ENCODE results near the gene PALD1. TPM values are rescaled to one million over a fixed set of nuclear protein-coding genes. Genes with fewer than 3 reads are reported as not detected.

The PALD1 gene
- total RNA-seq, 2 experiments from 2014 or later = 0.41 to 0.48 TPM

- H3K4me3 Mint-ChIP-seq = no peak overlapping the region
These were observed 15.2 kb downstream of the PALD1 start for GRCh38 chr10:70493660-70494234.

DNA sequence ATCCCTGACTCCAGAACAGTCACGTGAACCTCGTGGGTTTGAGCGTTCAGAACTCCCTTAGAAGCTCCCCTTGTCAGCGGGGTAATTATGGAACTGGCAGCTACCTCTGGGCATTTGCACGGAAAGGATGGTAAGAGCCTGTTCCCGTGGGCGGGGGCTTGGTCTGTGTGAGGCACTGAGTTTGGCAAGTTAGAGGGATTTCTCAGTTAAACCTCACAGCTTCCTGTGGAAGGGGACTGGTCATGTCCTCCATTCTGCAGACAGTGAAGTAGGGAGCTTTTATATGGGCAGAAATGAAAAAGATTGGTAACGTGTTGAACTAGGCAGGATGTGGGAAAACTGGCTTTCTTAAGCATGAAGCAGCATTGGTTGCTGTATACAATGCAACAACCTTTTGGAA lies 16.0 kb downstream of the PALD1 start:
- peaks cover 16% of the 10 kb centered on the region for H3K4me1 Mint-ChIP-seq (ENCODE audit: low read depth)
- H3K36me3 Mint-ChIP-seq = no peaks in the 10 kb centered on the region
- ChIA-PET POLR2A (no interaction called here), CTCF (interaction anchor here (1.0 kb wide), 1 partner anchor 19 kb away, joined by 3 read pairs; no protein-coding TSS in a partner anchor)
- peaks cover 12% of the 10 kb centered on the region for H3K27me3 Mint-ChIP-seq
- no peak overlapping the region for H3K4me3 Mint-ChIP-seq
- peak; percentile 73 for DNase-seq
- H3K27ac Mint-ChIP-seq = peak overlapping the region; percentile 19
- intact Hi-C loops (cut with micrococcal nuclease) = no loop called here
- H3K9me3 Mint-ChIP-seq = no peaks in the 10 kb centered on the region

More at GRCh38 chr10:70493660-70494234, 15.2 kb downstream of the PALD1 start:
- Mint-ChIP-seq H3K36me3 (no peaks in the 10 kb centered on the region), H3K9me3 (no peaks in the 10 kb centered on the region), H3K4me1 (ENCODE audit: low read depth) (peaks cover 16% of the 10 kb centered on the region), H3K27me3 (peaks cover 12% of the 10 kb centered on the region), H3K27ac (no peak overlapping the region)
- POLR2A ChIA-PET = no interaction called here
- peak; percentile 33 for DNase-seq
- intact Hi-C loops (cut with micrococcal nuclease) = no loop called here
- CTCF ChIA-PET = interaction anchor here (0.5 kb wide), 1 partner anchor 32 kb away, joined by 3 read pairs; no protein-coding TSS in a partner anchor

DNA sequence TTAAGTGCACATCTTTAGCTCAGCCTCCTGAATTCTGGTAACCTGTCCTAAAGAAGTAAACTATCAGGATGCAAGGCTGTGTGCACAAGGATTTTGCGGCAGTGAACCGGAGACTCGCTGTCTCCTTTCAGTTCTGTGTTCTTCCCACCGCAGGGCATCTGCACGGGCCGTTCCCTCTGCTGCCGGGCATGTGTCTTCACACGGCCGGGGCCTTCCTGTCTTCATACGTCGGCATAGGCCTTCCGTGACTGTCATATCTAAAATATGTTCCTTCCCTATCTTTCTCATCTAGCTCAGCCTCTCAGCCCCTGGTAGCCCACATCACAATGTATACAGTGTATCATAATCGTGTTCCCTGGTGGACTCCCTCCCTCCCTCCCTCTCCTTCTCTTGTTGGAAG lies 16.4 kb downstream of the PALD1 start:
- Mint-ChIP-seq H3K27me3 (peaks cover 12% of the 10 kb centered on the region), H3K4me1 (ENCODE audit: low read depth) (peaks cover 16% of the 10 kb centered on the region), H3K36me3 (no peaks in the 10 kb centered on the region), H3K27ac (peak overlapping the region; percentile 19), H3K4me3 (no peak overlapping the region), H3K9me3 (no peaks in the 10 kb centered on the region)
- peak; percentile 27 for DNase-seq
- intact Hi-C loops (cut with micrococcal nuclease) = no loop called here
- CTCF ChIA-PET = interaction anchor here (1.0 kb wide), 1 partner anchor 20 kb away, joined by 3 read pairs; no protein-coding TSS in a partner anchor
- POLR2A ChIA-PET = no interaction called here

DNA sequence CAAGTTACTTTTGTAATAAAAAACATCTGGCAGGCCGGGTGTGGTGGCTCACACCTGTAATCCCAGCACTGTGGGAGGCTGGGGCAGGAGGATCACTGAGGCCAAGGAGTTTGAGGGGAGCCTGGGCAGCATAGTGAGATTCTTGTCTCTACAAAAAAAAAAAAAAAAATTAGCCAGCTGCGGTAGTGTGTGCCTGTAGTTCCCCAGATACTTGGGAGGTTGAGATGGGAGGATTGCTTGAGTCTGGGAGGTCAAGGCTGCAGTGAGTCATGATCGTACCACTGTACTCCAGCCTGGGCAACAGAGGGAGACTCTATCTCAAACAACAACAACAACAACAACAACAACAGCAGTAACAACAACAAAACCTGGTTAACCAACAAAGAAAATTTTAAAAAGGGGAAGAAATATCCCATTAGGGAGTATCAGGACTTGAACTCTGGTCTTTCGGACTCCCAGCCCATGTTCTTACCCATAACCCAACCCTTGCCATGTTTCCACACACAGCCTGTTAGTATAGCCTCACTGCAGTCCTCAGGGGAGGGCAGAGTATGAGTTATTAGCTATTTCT lies 17.2 kb downstream of the PALD1 start:
- intact Hi-C loops (cut with micrococcal nuclease) = no loop called here
- no peak overlapping the region for H3K27ac Mint-ChIP-seq
- peaks cover 12% of the 10 kb centered on the region for H3K27me3 Mint-ChIP-seq
- ChIA-PET POLR2A (interaction anchor here (0.6 kb wide), 1 partner anchor 380 kb away, joined by 3 read pairs; no protein-coding TSS in a partner anchor), CTCF (no interaction called here)
- H3K4me3 Mint-ChIP-seq = no peak overlapping the region
- H3K4me1 Mint-ChIP-seq (ENCODE audit: low read depth) = peaks cover 16% of the 10 kb centered on the region
- H3K9me3 Mint-ChIP-seq = no peaks in the 10 kb centered on the region
- H3K36me3 Mint-ChIP-seq = no peaks in the 10 kb centered on the region
- DNase-seq = no peak

- intact Hi-C loops (cut with micrococcal nuclease) = no loop called here
- peaks cover 16% of the 10 kb centered on the region for H3K4me1 Mint-ChIP-seq (ENCODE audit: low read depth)
- POLR2A ChIA-PET = interaction anchor here (0.6 kb wide), 1 partner anchor 381 kb away, joined by 3 read pairs; no protein-coding TSS in a partner anchor
- peaks cover 12% of the 10 kb centered on the region for H3K27me3 Mint-ChIP-seq
- no peaks in the 10 kb centered on the region for H3K9me3 Mint-ChIP-seq
- CTCF ChIA-PET = no interaction called here
- H3K36me3 Mint-ChIP-seq = no peaks in the 10 kb centered on the region
- DNase-seq = no peak
- H3K4me3 Mint-ChIP-seq = no peak overlapping the region
- H3K27ac Mint-ChIP-seq = no peak overlapping the region
These were observed 18.0 kb downstream of the PALD1 start for GRCh38 chr10:70496341-70497119.

- no peaks in the 10 kb centered on the region for H3K36me3 Mint-ChIP-seq
- H3K27ac Mint-ChIP-seq = no peak overlapping the region
- no peaks in the 10 kb centered on the region for H3K9me3 Mint-ChIP-seq
- peaks cover 12% of the 10 kb centered on the region for H3K27me3 Mint-ChIP-seq
- peaks cover 16% of the 10 kb centered on the region for H3K4me1 Mint-ChIP-seq (ENCODE audit: low read depth)
- intact Hi-C loops (cut with micrococcal nuclease) = no loop called here
- H3K4me3 Mint-ChIP-seq = no peak overlapping the region
- no peak for DNase-seq
- POLR2A ChIA-PET = no interaction called here
- CTCF ChIA-PET = no interaction called here
These were observed 18.6 kb downstream of the PALD1 start for GRCh38 chr10:70497120-70497545.

DNA sequence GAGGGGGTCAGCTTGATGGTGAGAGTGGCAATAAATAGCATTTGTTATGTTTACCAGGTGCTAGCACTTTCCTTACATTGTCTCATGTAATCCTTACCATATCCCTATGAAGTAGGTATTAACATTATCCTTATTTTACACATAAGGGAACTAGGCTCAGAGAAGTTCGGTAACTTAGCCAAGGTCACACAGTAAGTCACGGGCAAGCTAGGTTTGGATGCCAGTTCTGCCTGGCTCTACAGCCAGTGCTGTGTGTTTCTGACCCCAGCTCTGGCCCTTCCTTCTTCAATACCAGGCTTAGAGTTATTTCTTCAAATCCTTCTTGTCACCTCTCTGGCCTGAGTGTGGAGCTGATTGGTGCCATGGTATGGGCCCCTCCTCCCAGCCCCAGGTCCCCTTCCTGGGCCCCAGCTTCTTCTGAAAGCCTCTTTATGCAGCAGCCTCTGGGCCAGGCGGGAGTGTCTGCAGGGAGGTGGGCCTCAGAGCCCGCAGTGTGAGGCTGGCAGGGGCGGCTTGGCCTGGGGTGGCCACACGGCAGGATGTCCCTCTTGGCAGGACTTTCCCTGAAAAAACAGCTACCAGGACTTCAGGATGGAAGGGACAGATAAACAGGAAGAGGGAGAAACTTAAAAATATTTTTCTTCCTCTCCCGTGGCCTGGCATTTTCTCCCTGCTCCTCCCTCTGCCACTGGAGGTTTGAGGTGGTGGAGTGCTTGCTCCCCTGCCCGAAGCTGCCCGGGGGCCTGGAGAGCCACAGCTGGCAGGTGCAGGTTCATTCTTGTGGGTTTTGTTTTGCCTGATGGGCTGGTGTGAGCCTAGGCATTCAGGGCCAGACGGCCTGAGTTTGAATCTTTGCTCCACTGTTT lies 20.6 kb downstream of the PALD1 start:
- Mint-ChIP-seq H3K36me3 (no peaks in the 10 kb centered on the region), H3K4me3 (no peak overlapping the region), H3K9me3 (no peaks in the 10 kb centered on the region), H3K27me3 (peaks cover 8% of the 10 kb centered on the region), H3K4me1 (ENCODE audit: low read depth) (peaks cover 14% of the 10 kb centered on the region), H3K27ac (no peak overlapping the region)
- no peak for DNase-seq
- CTCF ChIA-PET = interaction anchor here (0.7 kb wide), 1 partner anchor 21 kb away, joined by 3 read pairs; the partner anchor contains the start of gene PALD1
- intact Hi-C loops (cut with micrococcal nuclease) = no loop called here
- POLR2A ChIA-PET = no interaction called here

DNA sequence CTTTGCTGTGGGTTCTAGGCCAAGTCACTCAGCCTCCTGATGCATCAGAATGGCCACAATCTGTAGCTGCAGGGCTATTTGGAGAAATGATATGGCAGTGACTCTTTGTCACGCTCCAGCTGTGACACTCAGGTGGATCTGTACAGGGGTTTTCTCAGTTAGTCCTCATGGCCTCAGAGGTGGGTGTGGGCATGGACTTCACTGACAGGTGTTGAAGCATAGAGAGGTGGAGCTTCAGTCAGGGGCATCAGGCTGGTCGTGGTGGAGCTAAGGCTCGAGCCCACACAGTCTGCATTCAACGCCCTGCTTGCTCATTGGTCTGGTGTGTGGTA lies 21.2 kb downstream of the PALD1 start:
- no peak overlapping the region for H3K4me3 Mint-ChIP-seq
- CTCF ChIA-PET = interaction anchor here (1.0 kb wide), 1 partner anchor 39 kb away, joined by 3 read pairs; no protein-coding TSS in a partner anchor
- H3K9me3 Mint-ChIP-seq = no peaks in the 10 kb centered on the region
- H3K27ac Mint-ChIP-seq = no peak overlapping the region
- peaks cover 6% of the 10 kb centered on the region for H3K27me3 Mint-ChIP-seq
- intact Hi-C loops (cut with micrococcal nuclease) = no loop called here
- H3K4me1 Mint-ChIP-seq (ENCODE audit: low read depth) = peaks cover 8% of the 10 kb centered on the region
- no peaks in the 10 kb centered on the region for H3K36me3 Mint-ChIP-seq
- no peak for DNase-seq
- POLR2A ChIA-PET = no interaction called here

GRCh38 chr10:70500368-70500767 lies 21.8 kb downstream of the PALD1 start:
- Mint-ChIP-seq H3K9me3 (no peaks in the 10 kb centered on the region), H3K27ac (no peak overlapping the region), H3K4me1 (ENCODE audit: low read depth) (peaks cover 2% of the 10 kb centered on the region), H3K27me3 (peaks cover 4% of the 10 kb centered on the region), H3K4me3 (no peak overlapping the region), H3K36me3 (no peaks in the 10 kb centered on the region)
- DNase-seq = no peak
- ChIA-PET CTCF (interaction anchor here (1.0 kb wide), 1 partner anchor 39 kb away, joined by 3 read pairs; no protein-coding TSS in a partner anchor), POLR2A (no interaction called here)
- intact Hi-C loops (cut with micrococcal nuclease) = no loop called here

DNA sequence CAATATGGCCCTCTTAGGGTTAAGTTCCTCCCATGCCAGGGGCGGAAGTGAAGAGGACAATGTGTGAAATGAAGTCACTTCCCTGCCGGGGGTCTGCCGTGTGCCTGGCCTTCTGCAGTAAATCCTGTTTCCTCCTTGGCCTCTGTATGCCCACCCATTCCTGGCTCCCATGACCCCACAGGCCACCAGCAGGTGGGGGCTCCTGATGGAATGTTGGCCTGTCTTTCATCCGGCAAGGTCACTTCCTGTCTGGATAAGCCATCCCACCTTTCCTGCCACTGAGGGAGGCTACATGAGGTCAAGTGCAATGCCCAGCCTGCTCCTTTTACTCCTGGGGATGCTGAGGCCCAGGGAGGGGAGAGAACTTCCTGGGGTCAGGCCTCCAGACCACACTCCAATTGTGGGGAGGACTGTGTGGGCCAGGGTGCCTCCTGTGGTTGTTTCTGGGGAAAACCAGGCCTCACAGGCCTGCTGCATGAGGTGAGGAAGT lies 22.3 kb downstream of the PALD1 start:
- H3K4me3 Mint-ChIP-seq = no peak overlapping the region
- ChIA-PET CTCF (interaction anchor here (1.0 kb wide), 1 partner anchor 40 kb away, joined by 3 read pairs; no protein-coding TSS in a partner anchor), POLR2A (no interaction called here)

GRCh38 chr10:70502406-70502805 lies 23.8 kb downstream of the PALD1 start:
- H3K36me3 Mint-ChIP-seq = no peaks in the 10 kb centered on the region
- H3K27ac Mint-ChIP-seq = no peak overlapping the region
- H3K27me3 Mint-ChIP-seq = peaks cover 2% of the 10 kb centered on the region
- DNase-seq = no peak
- CTCF ChIA-PET = no interaction called here
- H3K9me3 Mint-ChIP-seq = no peaks in the 10 kb centered on the region
- no peaks in the 10 kb centered on the region for H3K4me1 Mint-ChIP-seq (ENCODE audit: low read depth)
- H3K4me3 Mint-ChIP-seq = no peak overlapping the region
- intact Hi-C loops (cut with micrococcal nuclease) = no loop called here
- POLR2A ChIA-PET = no interaction called here

More for the DNA sequence above, 22.3 kb downstream of the PALD1 start:
- Mint-ChIP-seq H3K36me3 (no peaks in the 10 kb centered on the region), H3K27ac (no peak overlapping the region), H3K27me3 (peaks cover 2% of the 10 kb centered on the region), H3K4me1 (ENCODE audit: low read depth) (no peaks in the 10 kb centered on the region), H3K9me3 (no peaks in the 10 kb centered on the region)
- DNase-seq = no peak
- intact Hi-C loops (cut with micrococcal nuclease) = no loop called here

DNA sequence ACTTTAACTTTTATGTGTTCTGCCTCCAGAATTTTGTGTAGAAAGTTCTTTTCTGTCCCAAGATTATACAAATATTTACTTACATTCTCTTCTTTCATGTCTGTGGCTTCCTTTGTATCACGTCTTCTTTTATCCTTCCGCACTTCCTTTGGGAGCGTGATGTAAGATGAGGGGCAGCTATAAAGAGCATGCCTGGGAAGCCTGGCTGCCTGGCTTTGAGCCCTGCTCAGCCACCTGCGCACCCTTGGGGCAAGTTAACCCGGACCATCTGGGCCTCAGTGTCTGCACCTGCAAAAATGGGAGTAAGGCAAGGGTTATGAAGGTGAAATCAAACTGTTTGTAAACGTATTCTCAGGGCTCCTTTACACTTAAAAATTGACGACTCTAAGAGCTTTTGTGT lies 25.2 kb downstream of the PALD1 start:
- intact Hi-C loops (cut with micrococcal nuclease) = no loop called here
- Mint-ChIP-seq H3K9me3 (no peaks in the 10 kb centered on the region), H3K36me3 (no peaks in the 10 kb centered on the region), H3K27me3 (no peaks in the 10 kb centered on the region), H3K4me3 (no peak overlapping the region), H3K4me1 (ENCODE audit: low read depth) (no peaks in the 10 kb centered on the region), H3K27ac (no peak overlapping the region)
- ChIA-PET POLR2A (no interaction called here), CTCF (no interaction called here)
- no peak for DNase-seq
